ENCODE results near the gene UBE2R2.
"Not testable (repeated sequence)": the region's sequence is repeated elsewhere in the genome, so short reads cannot be mapped to it uniquely, and the experiment has no call there.

The UBE2R2 gene

GRCh38 chr9:33829641-33830230, 12.8 kb downstream of the UBE2R2 start:
- not testable (repeated sequence) for H3K4me3 ChIP-seq (ENCODE audit: low read length); H3K4me1 ChIP-seq (ENCODE audit: control insufficient read depth, insufficient read depth, low read length); H3K27me3 ChIP-seq (ENCODE audit: control insufficient read depth, insufficient read depth, low read length); H3K27ac ChIP-seq (ENCODE audit: low read depth, low read length); H3K36me3 ChIP-seq (ENCODE audit: control insufficient read depth, insufficient read depth, low read length); H3K9ac ChIP-seq (ENCODE audit: low read length)

GRCh38 chr9:33835625-33836260, 18.8 kb downstream of the UBE2R2 start:
- H3K27ac ChIP-seq (ENCODE audit: low read depth, low read length) = no peak overlapping the region
- H3K36me3 ChIP-seq (ENCODE audit: control insufficient read depth, insufficient read depth, low read length) = no peaks in the 10 kb centered on the region
- no peak overlapping the region for H3K9ac ChIP-seq (ENCODE audit: low read length)
- H3K27me3 ChIP-seq (ENCODE audit: control insufficient read depth, insufficient read depth, low read length) = no peaks in the 10 kb centered on the region
- H3K4me3 ChIP-seq (ENCODE audit: low read length) = no peak overlapping the region
- H3K4me1 ChIP-seq (ENCODE audit: control insufficient read depth, insufficient read depth, low read length) = peaks cover 5% of the 10 kb centered on the region

- H3K27me3 ChIP-seq (ENCODE audit: control insufficient read depth, insufficient read depth, low read length) = not testable (repeated sequence)
Measured at GRCh38 chr9:33836261-33836660, 19.3 kb downstream of the UBE2R2 start.

GRCh38 chr9:33837138-33837537, 20.2 kb downstream of the UBE2R2 start:
- H3K4me1 ChIP-seq (ENCODE audit: control insufficient read depth, insufficient read depth, low read length) = peaks cover 5% of the 10 kb centered on the region
- H3K4me3 ChIP-seq (ENCODE audit: low read length) = no peak overlapping the region

More at GRCh38 chr9:33836261-33836660, 19.3 kb downstream of the UBE2R2 start:
- not testable (repeated sequence) for H3K36me3 ChIP-seq (ENCODE audit: control insufficient read depth, insufficient read depth, low read length); H3K4me3 ChIP-seq (ENCODE audit: low read length); H3K4me1 ChIP-seq (ENCODE audit: control insufficient read depth, insufficient read depth, low read length); H3K27ac ChIP-seq (ENCODE audit: low read depth, low read length); H3K9ac ChIP-seq (ENCODE audit: low read length)

GRCh38 chr9:33840381-33840780, 23.4 kb downstream of the UBE2R2 start:
- Histone ChIP-seq H3K27ac (ENCODE audit: low read depth, low read length) (no peak overlapping the region), H3K4me1 (ENCODE audit: control insufficient read depth, insufficient read depth, low read length) (peaks cover 5% of the 10 kb centered on the region)

More at GRCh38 chr9:33837138-33837537, 20.2 kb downstream of the UBE2R2 start:
- Histone ChIP-seq H3K27me3 (ENCODE audit: control insufficient read depth, insufficient read depth, low read length) (no peaks in the 10 kb centered on the region), H3K36me3 (ENCODE audit: control insufficient read depth, insufficient read depth, low read length) (no peaks in the 10 kb centered on the region), H3K9ac (ENCODE audit: low read length) (no peak overlapping the region), H3K27ac (ENCODE audit: low read depth, low read length) (no peak overlapping the region)

GRCh38 chr9:33843312-33843961, 26.5 kb downstream of the UBE2R2 start:
- Histone ChIP-seq H3K4me3 (ENCODE audit: low read length) (no peak overlapping the region), H3K27ac (ENCODE audit: low read depth, low read length) (no peak overlapping the region), H3K27me3 (ENCODE audit: control insufficient read depth, insufficient read depth, low read length) (no peaks in the 10 kb centered on the region), H3K9ac (ENCODE audit: low read length) (no peak overlapping the region), H3K4me1 (ENCODE audit: control insufficient read depth, insufficient read depth, low read length) (peaks cover 5% of the 10 kb centered on the region), H3K36me3 (ENCODE audit: control insufficient read depth, insufficient read depth, low read length) (no peaks in the 10 kb centered on the region)

More at GRCh38 chr9:33840381-33840780, 23.4 kb downstream of the UBE2R2 start:
- no peaks in the 10 kb centered on the region for H3K27me3 ChIP-seq (ENCODE audit: control insufficient read depth, insufficient read depth, low read length)
- H3K36me3 ChIP-seq (ENCODE audit: control insufficient read depth, insufficient read depth, low read length) = no peaks in the 10 kb centered on the region
- H3K9ac ChIP-seq (ENCODE audit: low read length) = no peak overlapping the region
- no peak overlapping the region for H3K4me3 ChIP-seq (ENCODE audit: low read length)

- peaks cover 8% of the 10 kb centered on the region for H3K4me1 ChIP-seq (ENCODE audit: control insufficient read depth, insufficient read depth, low read length)
- H3K27me3 ChIP-seq (ENCODE audit: control insufficient read depth, insufficient read depth, low read length) = no peaks in the 10 kb centered on the region
- no peak overlapping the region for H3K4me3 ChIP-seq (ENCODE audit: low read length)
- H3K9ac ChIP-seq (ENCODE audit: low read length) = no peak overlapping the region
- no peaks in the 10 kb centered on the region for H3K36me3 ChIP-seq (ENCODE audit: control insufficient read depth, insufficient read depth, low read length)
- no peak overlapping the region for H3K27ac ChIP-seq (ENCODE audit: low read depth, low read length)
Measured at GRCh38 chr9:33846231-33846630, 29.3 kb downstream of the UBE2R2 start.

GRCh38 chr9:33847894-33848205, 30.9 kb downstream of the UBE2R2 start:
- H3K36me3 ChIP-seq (ENCODE audit: control insufficient read depth, insufficient read depth, low read length); H3K4me3 ChIP-seq (ENCODE audit: low read length); H3K27me3 ChIP-seq (ENCODE audit: control insufficient read depth, insufficient read depth, low read length); H3K27ac ChIP-seq (ENCODE audit: low read depth, low read length); H3K9ac ChIP-seq (ENCODE audit: low read length); H3K4me1 ChIP-seq (ENCODE audit: control insufficient read depth, insufficient read depth, low read length): not testable (repeated sequence)

- no peaks in the 10 kb centered on the region for H3K27me3 ChIP-seq (ENCODE audit: control insufficient read depth, insufficient read depth, low read length)
- H3K4me3 ChIP-seq (ENCODE audit: low read length) = no peak overlapping the region
- no peak overlapping the region for H3K9ac ChIP-seq (ENCODE audit: low read length)
- H3K4me1 ChIP-seq (ENCODE audit: control insufficient read depth, insufficient read depth, low read length) = peaks cover 8% of the 10 kb centered on the region
- no peaks in the 10 kb centered on the region for H3K36me3 ChIP-seq (ENCODE audit: control insufficient read depth, insufficient read depth, low read length)
- no peak overlapping the region for H3K27ac ChIP-seq (ENCODE audit: low read depth, low read length)
Measured at GRCh38 chr9:33850267-33850629, 33.3 kb downstream of the UBE2R2 start.

GRCh38 chr9:33850677-33851076, 33.7 kb downstream of the UBE2R2 start:
- Histone ChIP-seq H3K9ac (ENCODE audit: low read length) (no peak overlapping the region), H3K36me3 (ENCODE audit: control insufficient read depth, insufficient read depth, low read length) (no peaks in the 10 kb centered on the region), H3K4me3 (ENCODE audit: low read length) (no peak overlapping the region), H3K4me1 (ENCODE audit: control insufficient read depth, insufficient read depth, low read length) (peaks cover 8% of the 10 kb centered on the region), H3K27ac (ENCODE audit: low read depth, low read length) (no peak overlapping the region), H3K27me3 (ENCODE audit: control insufficient read depth, insufficient read depth, low read length) (no peaks in the 10 kb centered on the region)

- Histone ChIP-seq H3K4me3 (ENCODE audit: low read length) (no peak overlapping the region), H3K9ac (ENCODE audit: low read length) (no peak overlapping the region), H3K27me3 (ENCODE audit: control insufficient read depth, insufficient read depth, low read length) (no peaks in the 10 kb centered on the region), H3K4me1 (ENCODE audit: control insufficient read depth, insufficient read depth, low read length) (peaks cover 8% of the 10 kb centered on the region), H3K27ac (ENCODE audit: low read depth, low read length) (no peak overlapping the region), H3K36me3 (ENCODE audit: control insufficient read depth, insufficient read depth, low read length) (no peaks in the 10 kb centered on the region)
Measured at GRCh38 chr9:33851301-33851700, 34.3 kb downstream of the UBE2R2 start.

GRCh38 chr9:33852216-33852826, 35.4 kb downstream of the UBE2R2 start:
- Histone ChIP-seq H3K36me3 (ENCODE audit: control insufficient read depth, insufficient read depth, low read length) (no peaks in the 10 kb centered on the region), H3K4me1 (ENCODE audit: control insufficient read depth, insufficient read depth, low read length) (peaks cover 8% of the 10 kb centered on the region), H3K4me3 (ENCODE audit: low read length) (no peak overlapping the region), H3K27me3 (ENCODE audit: control insufficient read depth, insufficient read depth, low read length) (no peaks in the 10 kb centered on the region), H3K9ac (ENCODE audit: low read length) (no peak overlapping the region), H3K27ac (ENCODE audit: low read depth, low read length) (no peak overlapping the region)

Data from rectal smooth muscle tissue (tissue), 1 donor.